HG03565 (cell line): ENCODE results near the gene LGR6.

ENCODE experiments used
- ATAC-seq: cut with Tn5 transposase; IDR thresholded peaks from one replicate; pipeline ENCODE4 v1.9.1; 2021; ENCODE audit warnings: mild to moderate bottlenecking, moderate library complexity; ENCODE audit not compliant: unreplicated experiment

LGR6 gene

DNA sequence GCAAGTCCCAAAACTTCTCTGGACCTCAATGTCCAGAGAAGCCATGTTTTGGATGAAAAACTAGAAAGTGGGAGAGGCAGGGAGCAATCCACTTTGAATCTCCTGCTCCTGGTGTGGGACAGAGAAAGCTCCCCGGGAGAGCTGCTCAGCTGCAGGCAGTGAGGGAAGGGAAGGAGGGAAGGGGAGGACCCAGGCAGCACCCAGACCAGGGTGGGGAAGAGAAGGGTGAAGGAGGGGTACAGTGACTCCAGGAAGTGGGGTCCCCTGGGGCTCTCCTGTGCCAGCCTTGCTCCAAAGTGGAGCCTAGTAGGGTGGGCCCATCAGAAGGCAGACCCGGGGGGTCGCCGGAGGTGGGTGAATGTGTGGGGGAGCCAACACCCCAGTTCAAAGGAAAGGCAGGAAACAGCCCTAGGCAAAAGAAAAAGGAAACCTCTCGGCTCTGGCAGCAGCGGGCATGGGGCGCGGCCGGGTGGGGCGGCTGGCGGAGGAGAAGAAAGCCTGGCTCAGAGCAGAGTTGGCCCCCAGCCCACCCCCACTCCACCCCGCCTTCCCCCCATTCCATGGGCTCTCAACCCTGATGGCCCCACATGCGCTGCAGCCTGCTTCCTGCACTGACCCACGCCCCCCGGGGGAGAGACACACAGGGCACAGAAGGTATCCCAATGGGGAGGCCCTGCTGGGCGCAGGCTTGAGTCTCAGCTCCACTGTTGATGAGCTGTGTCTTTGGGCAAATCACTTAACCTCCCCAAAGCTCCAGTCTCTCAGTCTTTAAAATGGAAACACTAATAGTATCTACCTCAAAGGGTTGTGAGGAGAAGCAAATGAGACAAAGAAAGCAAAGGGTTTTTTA is 5.7 kb downstream of the LGR6 start:
- no peak for ATAC-seq

DNA sequence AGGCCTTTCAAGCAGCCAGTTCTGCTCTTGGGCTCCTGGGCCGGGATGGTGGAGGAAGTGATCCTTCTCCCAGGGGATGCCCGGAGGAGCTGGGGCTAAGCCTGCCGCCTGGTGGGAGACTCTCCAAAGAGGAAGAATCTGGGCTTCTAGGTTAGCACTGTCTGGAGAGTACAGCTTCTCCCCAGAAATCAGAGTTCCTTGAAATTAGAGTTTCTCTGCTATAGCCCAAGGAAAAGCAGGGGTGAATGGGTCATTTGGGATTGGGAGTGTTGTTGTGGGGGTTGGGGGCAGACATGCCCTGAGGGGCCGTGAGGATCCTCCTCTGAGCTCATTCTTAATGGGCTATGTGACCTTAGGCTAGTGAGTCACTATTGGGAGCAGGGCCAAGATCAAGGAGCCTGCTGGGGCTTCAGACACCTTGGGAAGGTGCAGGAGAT is 6.5 kb downstream of the LGR6 start:
- no peak for ATAC-seq

DNA sequence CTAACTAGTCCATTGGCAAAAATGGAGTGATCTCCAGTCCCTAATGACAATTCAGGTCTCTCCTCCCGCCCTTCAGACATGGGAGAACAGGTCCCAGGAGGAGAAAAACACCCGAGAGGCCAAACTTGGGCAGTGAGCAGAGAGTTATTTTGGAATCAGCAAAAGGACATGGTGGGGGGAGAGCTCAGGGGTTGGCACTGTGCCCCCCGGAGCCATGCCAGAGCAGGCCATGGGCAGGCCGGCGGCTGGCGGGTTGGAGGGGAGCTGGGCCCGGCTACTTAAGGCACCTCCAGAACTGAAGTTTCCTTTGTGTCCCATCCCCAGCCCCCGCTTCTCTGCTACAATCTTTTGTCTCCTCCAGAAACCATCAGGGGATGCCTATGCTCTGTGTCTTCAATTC is 7.1 kb downstream of the LGR6 start:
- no peak for ATAC-seq

DNA sequence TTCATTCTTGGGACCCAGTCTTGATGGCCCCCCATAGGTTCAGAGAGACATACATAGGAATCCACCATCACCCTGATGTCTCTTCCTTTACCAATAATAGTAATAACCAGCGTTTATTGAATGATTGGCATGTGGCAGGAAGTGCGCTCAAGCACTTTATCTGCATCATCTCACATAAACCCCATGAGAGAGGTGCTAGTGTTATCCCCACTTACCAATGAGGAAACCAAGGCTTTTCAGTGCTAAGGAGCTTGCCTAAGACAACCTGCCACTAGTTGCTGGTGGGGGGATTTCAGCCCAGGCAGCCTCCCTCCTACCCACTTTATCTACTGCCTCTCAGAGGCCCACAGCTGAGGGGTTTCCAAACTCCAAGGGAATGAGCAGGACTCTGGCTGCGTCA is 7.7 kb downstream of the LGR6 start:
- ATAC-seq, result no peak

DNA sequence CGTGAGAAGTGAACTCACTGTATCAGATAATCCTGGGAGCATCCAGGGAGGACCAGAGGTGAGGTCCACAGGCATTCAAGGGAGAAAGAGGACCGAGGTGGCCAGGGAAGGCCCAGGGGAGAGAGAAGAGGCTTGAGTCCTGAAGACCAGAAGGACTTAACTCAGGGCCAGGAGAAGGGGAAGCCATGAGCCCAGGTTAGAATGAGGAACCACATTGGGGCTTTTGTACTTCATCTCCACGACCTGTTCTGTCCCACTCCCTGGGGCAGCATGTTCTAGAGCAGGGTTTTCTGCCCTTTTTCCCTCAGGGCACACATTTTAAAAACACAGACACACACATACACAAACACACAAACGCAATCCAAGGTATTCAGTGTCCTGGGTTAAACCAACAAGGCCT is 8.4 kb downstream of the LGR6 start:
- no peak for ATAC-seq

DNA sequence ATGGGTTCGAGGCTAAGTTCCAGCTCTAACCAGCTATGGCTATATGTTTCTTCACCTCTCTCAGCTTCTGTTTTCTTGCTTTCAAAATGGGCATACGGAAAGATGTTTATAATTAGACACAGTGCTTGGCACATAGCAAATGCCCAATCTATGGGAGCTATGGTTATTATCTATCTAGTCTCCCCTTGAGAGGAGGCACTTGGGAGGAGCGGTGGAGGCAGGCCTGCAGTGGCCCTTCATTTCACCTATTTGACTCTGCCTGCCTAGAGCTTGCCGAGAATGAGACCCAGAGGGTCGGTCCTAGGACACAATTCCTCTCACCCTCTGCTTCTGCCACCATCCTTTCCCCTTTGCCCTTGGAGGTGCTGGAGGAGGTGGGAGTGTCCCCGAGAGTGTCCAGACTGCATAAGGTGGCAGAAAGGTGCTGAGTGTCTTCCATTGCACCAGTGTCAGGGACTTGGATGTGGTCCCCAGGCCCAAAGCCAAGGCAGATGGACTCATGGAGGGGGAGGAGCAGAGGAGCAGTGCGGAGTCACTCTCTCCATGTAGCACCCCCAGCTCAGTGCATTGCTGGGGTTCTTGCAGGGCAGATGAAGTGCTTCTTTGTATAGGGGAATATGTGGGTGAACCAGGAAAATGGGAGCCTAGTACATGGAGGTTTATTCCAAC is 9.0 kb downstream of the LGR6 start:
- no peak for ATAC-seq

DNA sequence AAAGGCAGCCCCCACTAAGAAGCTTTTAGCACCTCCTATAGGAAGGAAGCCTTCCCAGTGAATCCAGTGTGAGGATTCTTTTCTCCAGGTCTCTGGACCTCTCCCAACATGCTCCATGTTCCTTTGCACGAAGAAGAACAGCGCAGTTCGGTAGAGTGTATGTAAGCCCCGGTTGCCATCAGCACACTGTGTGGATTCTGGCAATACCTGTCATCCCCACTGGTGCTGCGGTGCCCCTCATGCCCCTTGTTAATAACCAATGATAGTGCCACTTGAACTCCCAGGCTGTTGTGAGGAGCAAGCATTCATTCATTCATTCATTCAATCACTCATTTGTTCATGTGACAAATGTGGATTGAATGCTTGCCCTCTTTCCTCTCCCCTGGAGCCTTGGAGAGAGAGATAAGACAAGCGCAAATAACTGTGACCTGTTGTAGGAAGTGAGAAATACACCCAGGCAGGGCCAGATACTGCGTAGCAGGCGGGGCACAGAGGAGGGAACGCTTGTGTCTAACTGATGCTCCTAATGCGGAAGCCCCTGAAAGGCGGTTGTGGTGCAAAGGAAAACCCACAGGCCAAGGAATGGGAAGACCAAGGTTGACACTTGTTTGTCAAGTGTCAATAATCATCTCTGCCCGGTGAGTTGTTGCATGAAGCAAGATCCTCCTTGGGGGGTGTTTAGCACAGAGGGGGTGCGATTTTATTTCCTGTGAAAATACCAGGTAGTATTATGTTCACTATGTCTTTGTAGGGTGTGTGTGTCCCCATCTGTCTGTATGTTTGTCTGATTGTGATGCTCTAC is 9.8 kb downstream of the LGR6 start:
- no peak for ATAC-seq

DNA sequence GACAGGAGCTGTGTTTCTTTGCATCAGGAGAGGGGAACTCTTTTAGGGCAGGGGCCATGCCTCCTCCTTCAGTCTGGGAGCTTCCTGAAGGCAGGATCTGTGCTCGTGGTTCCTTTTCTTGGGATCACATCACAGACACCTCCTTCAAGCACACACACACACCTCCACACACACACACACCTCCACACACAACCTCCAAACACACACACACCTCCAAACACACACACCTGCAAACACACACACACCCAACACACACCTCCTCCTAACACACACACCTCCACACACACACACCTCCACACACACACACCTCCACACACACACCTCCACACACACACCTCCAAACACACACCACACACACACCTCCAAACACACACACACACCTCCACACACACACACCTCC is 10.5 kb downstream of the LGR6 start:
- ATAC-seq, result no peak

DNA sequence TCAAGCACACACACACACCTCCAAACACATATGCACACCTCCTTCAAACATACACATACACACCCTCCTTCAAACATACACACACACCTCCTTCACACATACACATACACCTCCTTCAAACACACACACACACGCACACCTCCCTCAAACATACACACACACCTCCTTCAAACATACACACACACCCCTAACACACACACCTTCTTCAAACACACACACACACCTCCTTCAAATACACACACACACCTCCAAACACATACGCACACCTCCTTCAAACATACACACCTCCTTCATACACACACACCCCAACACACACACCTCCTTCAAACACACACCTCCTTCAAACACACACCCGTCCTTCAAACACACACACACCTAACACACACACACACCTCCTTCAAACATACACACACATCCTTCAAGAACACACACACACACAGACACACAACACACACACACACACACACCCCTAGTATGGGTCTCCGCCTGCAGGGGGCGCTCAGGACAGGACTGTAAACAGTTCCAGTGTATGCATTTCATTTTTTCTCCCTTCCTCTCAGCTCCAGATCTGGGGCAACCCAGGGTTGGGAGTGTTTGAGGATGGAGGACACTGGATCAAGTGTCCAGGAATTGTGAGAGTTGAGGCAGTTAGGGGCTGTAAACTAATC is 12.1 kb downstream of the LGR6 start:
- no peak for ATAC-seq

DNA sequence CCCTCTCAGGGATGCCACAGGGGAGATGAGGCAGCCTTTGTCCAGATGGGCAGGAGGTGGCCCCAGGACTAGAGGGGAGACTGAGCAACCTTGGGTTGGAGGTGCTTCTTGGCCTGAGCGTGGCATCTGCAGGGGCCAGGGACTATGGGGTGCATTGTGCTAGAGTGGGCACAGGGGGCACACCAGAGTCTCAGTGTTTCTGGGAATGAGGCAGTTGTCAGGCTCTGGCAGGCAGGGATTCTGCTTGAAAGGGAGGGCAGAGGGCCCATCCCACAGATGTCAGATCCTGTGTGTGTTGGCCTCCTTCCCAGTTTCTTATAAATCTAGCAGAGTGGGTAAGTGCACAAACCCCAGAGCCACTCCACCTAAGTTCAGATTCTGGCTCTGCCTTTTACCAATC is 13.7 kb downstream of the LGR6 start:
- no peak for ATAC-seq

DNA sequence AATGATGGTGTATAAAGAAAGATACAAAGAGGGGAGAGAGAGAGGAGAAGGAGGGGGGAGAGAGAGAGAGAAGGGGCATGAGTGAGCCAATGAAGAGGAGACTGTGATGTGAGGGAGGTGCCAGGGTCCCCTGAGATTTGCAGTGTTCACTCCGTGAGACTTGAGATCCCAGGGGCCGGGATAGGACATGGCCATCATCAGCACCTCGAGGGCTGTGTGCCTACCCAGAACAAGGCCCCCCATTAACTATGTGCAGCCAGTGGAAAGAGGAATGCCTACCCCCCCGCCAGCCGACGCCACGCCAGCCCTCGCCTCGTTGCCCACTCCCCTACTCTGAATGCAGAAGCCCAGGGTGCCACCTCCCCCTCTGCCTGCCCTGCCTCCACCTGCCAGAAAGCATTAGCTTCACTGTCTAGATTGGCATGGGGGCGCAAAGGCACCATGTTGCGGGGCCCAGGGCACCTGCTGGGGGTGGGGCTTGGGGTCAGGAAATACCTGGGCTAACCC is 14.8 kb downstream of the LGR6 start:
- no peak for ATAC-seq

DNA sequence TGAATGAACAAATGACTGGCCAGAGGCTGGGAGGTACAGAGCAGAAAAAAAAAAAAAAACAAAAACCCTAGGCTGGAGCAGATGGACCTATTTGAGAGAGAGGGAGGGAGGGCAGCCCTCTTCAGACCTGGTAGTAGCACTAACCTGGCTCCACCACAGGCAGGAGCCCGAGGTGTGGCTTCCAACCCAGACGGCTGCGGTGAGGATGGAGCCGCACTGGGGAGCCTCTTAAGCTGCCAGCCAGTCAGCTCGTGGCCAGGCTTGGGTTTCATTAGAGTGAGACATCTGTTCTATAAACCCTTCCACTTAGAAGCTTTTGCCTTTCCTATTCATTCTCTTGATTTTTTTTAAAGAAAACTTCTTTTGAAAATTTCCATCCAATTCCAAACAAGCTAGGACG is 16.8 kb downstream of the LGR6 start:
- no peak for ATAC-seq

DNA sequence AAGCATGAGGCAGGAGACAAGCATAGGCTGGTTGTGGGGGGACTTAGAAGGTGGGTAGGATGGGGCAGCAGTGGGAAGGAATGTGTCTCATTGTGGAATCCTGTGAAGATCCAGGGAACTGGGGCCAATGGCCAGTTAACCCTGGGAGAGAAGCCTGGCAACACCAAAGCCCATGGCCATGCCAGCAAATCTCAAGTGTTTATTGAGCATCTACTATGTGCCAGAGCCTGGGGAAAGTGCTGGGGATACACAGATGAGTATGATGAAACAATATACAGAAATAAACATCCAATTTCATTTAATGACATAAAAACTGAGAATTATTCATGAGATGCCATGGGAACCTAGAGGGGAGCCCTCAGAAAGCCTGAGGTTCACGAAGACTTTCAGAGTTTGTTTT is 17.4 kb downstream of the LGR6 start:
- no peak for ATAC-seq

DNA sequence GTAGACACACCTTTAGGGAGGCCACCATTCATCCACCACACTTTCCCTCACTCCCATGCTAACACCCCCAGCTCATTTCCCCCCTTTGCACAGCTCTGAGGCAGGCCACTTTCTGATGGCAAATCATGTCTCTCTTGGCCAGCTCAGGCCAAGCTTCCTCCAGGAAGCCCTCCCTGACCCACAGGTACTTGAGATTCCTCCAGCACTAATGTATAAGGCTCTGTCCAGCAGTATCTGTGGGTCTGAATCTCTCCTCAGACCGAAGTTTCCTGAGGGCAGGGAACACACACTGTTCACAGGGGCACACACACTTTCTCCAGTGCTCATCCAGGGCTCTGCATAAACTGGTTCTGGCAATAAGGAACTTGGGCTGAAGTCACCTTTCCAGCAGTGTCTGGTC is 19.2 kb downstream of the LGR6 start:
- no peak for ATAC-seq

DNA sequence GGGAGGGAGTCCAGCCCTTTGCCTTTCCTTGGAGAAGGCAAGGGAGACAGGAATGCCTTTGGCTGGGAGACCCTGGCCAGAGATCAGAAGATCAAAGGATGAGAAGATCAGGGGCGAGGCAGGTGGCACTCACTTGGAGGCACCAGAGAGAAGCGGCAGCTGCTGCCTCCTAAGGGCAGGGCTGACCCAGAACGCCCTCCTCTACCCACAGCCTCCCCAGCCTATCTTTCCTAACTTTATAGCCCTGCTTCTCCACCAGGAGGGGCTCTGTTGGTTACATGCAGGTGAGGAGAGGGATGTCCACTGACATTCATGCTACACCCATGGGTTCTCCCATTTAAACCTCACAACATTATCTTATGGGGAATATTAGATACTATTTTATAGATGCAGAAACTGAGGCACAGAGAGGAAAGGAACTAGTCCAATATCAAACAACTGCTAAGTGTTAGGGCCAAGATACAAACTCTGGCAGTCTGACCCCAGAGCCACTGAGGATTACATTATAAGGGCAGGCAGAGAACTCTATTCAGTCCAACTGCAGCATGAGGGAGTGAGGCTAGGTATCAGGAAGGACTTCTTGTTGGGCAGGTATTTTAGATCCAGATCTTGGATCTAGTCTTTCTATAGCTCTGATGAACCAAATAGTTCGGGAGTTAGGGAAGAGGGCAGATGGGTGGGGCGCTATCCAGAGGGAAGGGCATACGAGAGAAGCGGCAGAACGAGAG is 19.9 kb downstream of the LGR6 start:
- ATAC-seq, result no peak

DNA sequence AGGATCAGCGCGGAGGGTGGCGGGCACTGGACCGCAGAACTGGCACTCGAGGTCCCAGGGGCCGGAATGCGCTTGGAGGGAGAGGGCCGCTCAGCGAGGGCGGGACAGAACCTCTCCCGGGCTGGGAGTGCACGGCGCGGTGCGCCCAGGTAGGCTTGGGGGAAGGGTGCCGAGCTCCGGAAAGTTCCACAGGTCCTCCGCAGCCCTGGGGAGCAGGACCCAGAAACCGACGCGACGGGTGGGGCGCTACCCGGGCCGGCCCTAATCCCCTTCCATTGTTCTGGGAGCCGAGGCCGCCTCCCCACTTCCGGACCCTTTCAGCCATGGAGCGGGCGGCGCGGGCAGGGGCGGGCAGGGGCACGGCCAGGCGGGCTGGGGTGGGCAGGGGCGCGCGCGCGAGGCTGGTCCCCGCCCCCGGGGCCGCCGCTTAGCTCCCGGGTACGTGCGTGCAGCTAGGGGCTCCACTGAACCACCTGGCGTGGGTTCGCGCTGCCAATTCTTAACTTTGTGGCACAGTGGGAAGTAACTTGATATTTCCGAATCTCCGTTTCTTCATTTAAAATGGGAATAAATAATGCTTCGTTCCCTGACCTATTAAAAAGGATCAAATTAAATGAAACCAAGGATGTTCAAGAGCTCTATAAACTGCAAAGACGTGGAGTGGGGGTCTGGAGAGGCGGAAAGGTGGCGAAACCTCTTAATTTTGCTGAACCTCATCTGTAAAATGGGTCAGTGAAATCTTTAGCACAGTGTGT is 20.7 kb downstream of the LGR6 start:
- ATAC-seq, result no peak

DNA sequence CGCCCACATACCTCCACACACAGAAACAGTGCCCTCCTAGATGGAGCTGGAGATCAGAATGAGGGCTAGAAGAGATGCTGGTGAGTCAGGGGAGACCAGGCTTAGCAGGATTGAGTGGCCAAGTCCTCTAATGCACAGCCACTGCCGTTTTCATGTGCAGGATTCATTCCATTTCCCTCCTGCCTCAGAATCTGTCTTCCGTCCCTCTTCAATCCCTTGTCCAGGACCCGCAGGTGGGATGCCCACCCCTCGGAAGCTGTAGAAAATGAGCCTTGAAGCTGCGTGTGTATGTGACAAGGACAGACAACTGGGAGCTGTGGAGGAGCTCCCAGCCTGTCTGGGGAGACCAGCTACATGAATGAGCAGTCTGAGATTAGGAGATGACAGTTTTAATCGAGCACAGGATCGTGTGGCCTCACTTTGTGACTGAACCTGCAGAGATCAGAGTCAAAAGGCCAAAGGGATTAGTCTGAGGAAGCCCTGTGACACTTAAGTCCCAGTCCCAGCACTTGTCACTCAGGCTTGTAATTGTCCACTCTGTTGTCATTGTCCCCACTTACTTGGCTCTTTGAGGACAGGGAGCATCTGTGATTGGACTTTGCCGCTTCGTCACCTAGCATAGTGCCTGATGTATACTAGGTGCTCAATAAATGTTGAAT is 22.0 kb downstream of the LGR6 start:
- ATAC-seq, result no peak

DNA sequence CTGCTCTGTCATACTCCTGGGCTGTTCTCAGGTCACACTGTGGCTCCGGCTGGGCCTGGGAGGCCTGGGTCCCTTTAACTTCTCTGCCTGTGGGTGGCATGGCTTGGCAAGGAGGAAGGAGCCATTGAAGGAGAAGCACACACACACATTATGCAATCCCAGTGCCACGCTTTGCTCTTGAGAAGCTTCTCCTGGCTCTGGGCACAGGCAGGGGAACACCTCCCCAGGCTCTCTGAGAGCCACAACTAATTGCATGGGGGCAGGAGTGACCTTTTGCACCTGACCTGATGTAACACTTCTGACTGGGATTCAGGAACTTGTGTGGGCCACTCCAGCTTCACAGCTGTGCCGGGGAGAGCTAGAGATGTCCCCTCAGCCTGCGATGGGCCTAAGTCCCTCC is 23.1 kb downstream of the LGR6 start:
- ATAC-seq, result no peak

DNA sequence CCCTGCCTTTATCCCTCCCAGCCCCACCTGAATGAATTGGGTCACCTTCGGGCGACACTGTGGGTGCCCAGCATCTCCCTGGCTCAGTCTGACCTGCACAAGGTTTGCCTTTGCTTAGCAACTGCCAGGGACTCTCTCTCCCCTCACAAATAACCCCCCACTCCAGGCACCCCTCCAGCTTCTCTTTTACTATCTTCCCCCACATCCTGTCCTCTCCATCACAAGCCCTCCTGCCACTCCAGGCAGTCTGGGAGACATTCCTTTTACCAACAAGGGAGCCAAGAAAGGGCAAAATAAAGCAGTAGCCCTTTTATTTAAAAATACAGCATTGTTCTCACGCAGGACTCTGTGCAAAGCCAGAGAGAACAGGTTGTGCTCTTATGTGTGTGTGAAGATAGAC is 23.9 kb downstream of the LGR6 start:
- no peak for ATAC-seq
